ENCODE data around the gene HOXD12.

GRCh38 chr2:176085120-176085788 is 14.3 kb upstream of the HOXD12 start:
- TF ChIP-seq, protein P1, sequence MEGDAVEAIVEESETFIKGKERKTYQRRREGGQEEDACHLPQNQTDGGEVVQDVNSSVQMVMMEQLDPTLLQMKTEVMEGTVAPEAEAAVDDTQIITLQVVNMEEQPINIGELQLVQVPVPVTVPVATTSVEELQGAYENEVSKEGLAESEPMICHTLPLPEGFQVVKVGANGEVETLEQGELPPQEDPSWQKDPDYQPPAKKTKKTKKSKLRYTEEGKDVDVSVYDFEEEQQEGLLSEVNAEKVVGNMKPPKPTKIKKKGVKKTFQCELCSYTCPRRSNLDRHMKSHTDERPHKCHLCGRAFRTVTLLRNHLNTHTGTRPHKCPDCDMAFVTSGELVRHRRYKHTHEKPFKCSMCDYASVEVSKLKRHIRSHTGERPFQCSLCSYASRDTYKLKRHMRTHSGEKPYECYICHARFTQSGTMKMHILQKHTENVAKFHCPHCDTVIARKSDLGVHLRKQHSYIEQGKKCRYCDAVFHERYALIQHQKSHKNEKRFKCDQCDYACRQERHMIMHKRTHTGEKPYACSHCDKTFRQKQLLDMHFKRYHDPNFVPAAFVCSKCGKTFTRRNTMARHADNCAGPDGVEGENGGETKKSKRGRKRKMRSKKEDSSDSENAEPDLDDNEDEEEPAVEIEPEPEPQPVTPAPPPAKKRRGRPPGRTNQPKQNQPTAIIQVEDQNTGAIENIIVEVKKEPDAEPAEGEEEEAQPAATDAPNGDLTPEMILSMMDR (conservative IDR thresholded peaks at IDR 0.05; ENCODE audit: low read depth, low read length), result no peak
- TF ChIP-seq EZH2 (IDR thresholded peaks at IDR 0.05; ENCODE audit: borderline replicate concordance, low read depth, low read length, poor library complexity, severe bottlenecking), result no peak
